ENCODE measurements around the gene KRTCAP3.

GRCh38 chr2:27441958-27442919 is at the start of gene KRTCAP3:
- no peak for TF ChIP-seq CTCF (conservative IDR thresholded peaks at IDR 0.05 in 1 of 2, IDR thresholded peaks at IDR 0.05 in 1 of 2; ENCODE audit: low read depth in 1 of 2, low read length in 2 of 2)
- no peak for TF ChIP-seq EZH2 (IDR thresholded peaks at IDR 0.05; ENCODE audit: low read length, missing control alignments)

Measured in fibroblast of lung (primary cell).